Suprapubic skin (tissue), 4 donors: Measurements from ENCODE around the gene LGALS14. TPM values are rescaled to one million over a fixed set of nuclear protein-coding genes. Genes with fewer than 3 reads are reported as not detected.
"Not testable (repeated sequence)": the region's sequence is repeated elsewhere in the genome, so short reads cannot be mapped to it uniquely, and the experiment has no call there.

ENCODE experiments used
- DNase-seq, 2 donors: peaks; one replicate each; pipeline ENCODE4 v3.0.0-alpha.2; 2019; ENCODE audit warnings: low spot score in 2 of 2
- H3K27ac ChIP-seq: fragments of 200-600 bp; sonication (generic); one replicate; pipeline ENCODE4 v1.5.1; 2019
- H3K27me3 ChIP-seq: fragments of 200-600 bp; sonication (generic); one replicate; pipeline ENCODE4 v1.5.1; 2019
- H3K36me3 ChIP-seq: fragments of 200-600 bp; sonication (generic); one replicate; pipeline ENCODE4 v1.5.1; 2019
- H3K4me1 ChIP-seq: fragments of 200-600 bp; sonication (generic); one replicate; pipeline ENCODE4 v1.5.1; 2019
- H3K4me3 ChIP-seq: fragments of 200-600 bp; sonication (generic); one replicate; pipeline ENCODE4 v1.5.1; 2019; ENCODE audit warnings: mild to moderate bottlenecking
- H3K9me3 ChIP-seq: fragments of 200-600 bp; sonication (generic); one replicate; pipeline ENCODE4 v1.5.1; 2019
- EP300 ChIP-seq: sonication (generic); formaldehyde crosslinking; IDR thresholded peaks from one replicate; pipeline ENCODE4 v1.6.1; 2017; ENCODE audit warnings: antibody characterized with exemption
- POLR2A ChIP-seq, 2 donors: fragments of 450-650 bp; IDR thresholded peaks; one replicate each; pipeline ENCODE4 v1.6.1; 2017; ENCODE audit warnings: antibody characterized with exemption in 2 of 2, mild to moderate bottlenecking in 2 of 2, moderate library complexity in 2 of 2
- POLR2AphosphoS5 ChIP-seq, 3 donors: sonication (generic); formaldehyde crosslinking; IDR thresholded peaks; one replicate each; pipeline ENCODE4 v1.6.1; 2017; ENCODE audit warnings: antibody characterized with exemption in 3 of 3
- WGBS: methylation state at CpG from one replicate; pipeline ENCODE4 v1.1.5; 2018; 5-methylcytosine and 5-hydroxymethylcytosine counted together
- total RNA-seq, 4 donors: library from RNA; depleted of rRNA; stranded (reverse); fragments of >200 nt; gene quantifications; one replicate each; pipeline ENCODE4 v1.1.0, GENCODE V29; 2016
- TF ChIP-seq, protein P1 (sequence below), 2 donors: fragments of 200-600 bp in 1 of 2; fragments of 450-650 bp in 1 of 2; sonication (generic) in 1 of 2; IDR thresholded peaks; one replicate each; pipeline ENCODE4 v1.5.1; 2016 to 2019; ENCODE audit warnings: antibody characterized with exemption in 2 of 2, mild to moderate bottlenecking in 1 of 2, moderate library complexity in 1 of 2

Gene LGALS14, protein sequence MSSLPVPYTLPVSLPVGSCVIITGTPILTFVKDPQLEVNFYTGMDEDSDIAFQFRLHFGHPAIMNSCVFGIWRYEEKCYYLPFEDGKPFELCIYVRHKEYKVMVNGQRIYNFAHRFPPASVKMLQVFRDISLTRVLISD
- total RNA-seq, result not detected

DNA sequence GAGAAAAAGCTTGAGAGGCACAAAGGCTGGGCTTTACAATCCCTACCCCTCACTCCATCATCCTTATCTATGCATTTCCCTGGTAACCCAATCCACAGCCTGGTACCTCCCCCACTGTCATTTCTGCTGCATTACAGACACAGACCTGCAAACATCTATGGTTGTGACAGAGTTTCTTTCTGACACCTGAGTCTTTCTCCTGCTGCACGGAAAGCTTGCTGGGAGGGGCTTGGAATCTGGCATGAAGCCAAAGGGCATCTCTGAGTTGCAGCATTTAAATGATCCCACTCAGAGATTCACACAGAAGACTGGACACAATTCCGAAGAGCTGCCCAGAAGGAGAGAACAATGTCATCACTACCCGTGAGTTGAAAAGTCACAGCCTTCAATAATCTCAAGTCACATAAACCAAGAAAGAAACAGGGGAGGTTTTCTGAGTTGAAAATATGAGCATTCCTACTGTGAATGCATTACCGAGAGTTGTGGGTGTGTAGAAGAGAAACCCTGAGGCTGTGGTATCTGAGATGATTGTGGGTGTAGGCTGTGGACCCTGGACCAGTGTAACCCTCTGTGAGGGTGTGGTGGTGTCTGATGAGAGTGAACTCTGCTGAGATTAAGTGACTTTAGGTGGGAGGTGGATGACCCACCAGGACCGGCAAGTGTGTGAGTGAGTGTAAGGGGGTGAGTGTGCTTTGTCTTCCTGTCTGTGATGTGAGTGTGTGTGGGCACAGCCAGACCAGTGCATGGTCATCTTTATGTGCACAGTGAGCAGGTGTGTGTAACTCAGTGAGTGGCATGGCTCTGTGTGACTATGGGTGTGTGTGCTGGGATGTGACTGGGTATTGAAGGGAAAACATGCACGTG, at the start of gene LGALS14:
Gene LGALS14, plus strand, starts transcription at position 301 of the 864 bp plus-strand sequence. Its CDS starts 48 bp downstream, at position 349.
- Histone ChIP-seq H3K9me3 (no peaks in the 10 kb centered on the region), H3K4me1 (no peaks in the 10 kb centered on the region), H3K27ac (no peak within 1 kb of the TSS), H3K27me3 (peaks cover 9% of the 10 kb centered on the region), H3K4me3 (no peak within 1 kb of the TSS), H3K36me3 (no peaks in the 10 kb centered on the region)
- TF ChIP-seq POLR2A (IDR thresholded peaks at IDR 0.05), result no peak
- no peak for TF ChIP-seq EP300
- TF ChIP-seq POLR2AphosphoS5 (IDR thresholded peaks at IDR 0.05), result no peak
- TF ChIP-seq, protein P1, sequence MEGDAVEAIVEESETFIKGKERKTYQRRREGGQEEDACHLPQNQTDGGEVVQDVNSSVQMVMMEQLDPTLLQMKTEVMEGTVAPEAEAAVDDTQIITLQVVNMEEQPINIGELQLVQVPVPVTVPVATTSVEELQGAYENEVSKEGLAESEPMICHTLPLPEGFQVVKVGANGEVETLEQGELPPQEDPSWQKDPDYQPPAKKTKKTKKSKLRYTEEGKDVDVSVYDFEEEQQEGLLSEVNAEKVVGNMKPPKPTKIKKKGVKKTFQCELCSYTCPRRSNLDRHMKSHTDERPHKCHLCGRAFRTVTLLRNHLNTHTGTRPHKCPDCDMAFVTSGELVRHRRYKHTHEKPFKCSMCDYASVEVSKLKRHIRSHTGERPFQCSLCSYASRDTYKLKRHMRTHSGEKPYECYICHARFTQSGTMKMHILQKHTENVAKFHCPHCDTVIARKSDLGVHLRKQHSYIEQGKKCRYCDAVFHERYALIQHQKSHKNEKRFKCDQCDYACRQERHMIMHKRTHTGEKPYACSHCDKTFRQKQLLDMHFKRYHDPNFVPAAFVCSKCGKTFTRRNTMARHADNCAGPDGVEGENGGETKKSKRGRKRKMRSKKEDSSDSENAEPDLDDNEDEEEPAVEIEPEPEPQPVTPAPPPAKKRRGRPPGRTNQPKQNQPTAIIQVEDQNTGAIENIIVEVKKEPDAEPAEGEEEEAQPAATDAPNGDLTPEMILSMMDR (IDR thresholded peaks at IDR 0.05), result no peak
- no peak for DNase-seq
- WGBS, result 55% methylated on average over 6 of the region's 6 CpGs

DNA sequence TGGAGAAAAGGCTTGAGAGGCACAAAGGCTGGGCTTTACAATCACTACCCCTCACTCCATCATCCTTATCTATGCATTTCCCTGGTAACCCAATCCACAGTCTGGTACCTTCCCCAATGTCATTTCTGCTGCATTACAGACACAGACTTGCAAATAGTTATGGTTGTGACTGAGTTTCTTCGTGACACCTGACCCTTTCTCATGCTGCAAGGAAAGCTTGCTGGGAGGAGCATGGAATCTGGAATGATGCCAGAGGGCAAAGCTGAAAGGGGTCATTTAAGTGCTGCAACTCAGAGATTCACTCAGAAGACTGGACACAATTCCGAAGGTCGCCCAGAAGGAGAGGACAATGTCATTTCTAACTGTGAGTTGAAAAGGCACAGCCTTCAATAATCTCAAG, 48.7 kb upstream of the LGALS14 start, which contains the start of gene LGALS16:
Gene LGALS16, plus strand, starts transcription at position 301 of the 400 bp plus-strand sequence. Its CDS starts 49 bp downstream, at position 350.
- no peak for TF ChIP-seq POLR2A (IDR thresholded peaks at IDR 0.05)
- no peak for TF ChIP-seq POLR2AphosphoS5 (IDR thresholded peaks at IDR 0.05)
- TF ChIP-seq, protein P1 (IDR thresholded peaks at IDR 0.05), result no peak
- no peak for TF ChIP-seq EP300
- DNase-seq, result no peak
- Histone ChIP-seq H3K9me3 (no peaks in the 10 kb centered on the region), H3K36me3 (no peaks in the 10 kb centered on the region), H3K4me1 (no peaks in the 10 kb centered on the region), H3K27me3 (peaks cover 8% of the 10 kb centered on the region), H3K4me3 (no peak within 1 kb of the TSS), H3K27ac (no peak within 1 kb of the TSS)
- 61% methylated on average over 3 of the region's 3 CpGs for WGBS

DNA sequence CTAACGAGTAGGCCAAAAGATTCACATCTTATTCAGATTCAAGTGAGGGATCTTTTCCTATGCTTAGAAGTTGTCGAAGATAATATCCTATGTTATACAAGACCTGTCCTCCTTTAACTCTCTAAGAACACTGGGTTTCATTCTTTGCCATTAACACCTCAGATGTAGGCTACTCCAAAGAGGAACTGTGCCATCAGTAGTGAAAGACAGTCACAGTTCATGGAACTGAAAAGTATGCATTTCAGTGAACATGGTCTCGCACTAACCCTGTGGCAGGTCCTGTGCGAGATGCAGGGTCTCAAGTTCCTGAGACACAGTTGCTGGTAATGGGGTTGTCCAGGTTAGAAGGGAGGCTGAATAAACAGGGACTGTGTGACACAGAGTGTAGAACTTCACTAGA, 44.5 kb upstream of the LGALS14 start:
- no peak for DNase-seq
- Histone ChIP-seq H3K27ac (no peak overlapping the region), H3K9me3 (no peaks in the 10 kb centered on the region), H3K36me3 (no peaks in the 10 kb centered on the region), H3K27me3 (peaks cover 18% of the 10 kb centered on the region), H3K4me3 (no peak overlapping the region), H3K4me1 (no peaks in the 10 kb centered on the region)
- TF ChIP-seq POLR2AphosphoS5 (IDR thresholded peaks at IDR 0.05) (no peak), EP300 (no peak), POLR2A (IDR thresholded peaks at IDR 0.05) (no peak)
- TF ChIP-seq, protein P1 (IDR thresholded peaks at IDR 0.05), result no peak
- WGBS, result 79% methylated on average over 4 of the region's 4 CpGs

DNA sequence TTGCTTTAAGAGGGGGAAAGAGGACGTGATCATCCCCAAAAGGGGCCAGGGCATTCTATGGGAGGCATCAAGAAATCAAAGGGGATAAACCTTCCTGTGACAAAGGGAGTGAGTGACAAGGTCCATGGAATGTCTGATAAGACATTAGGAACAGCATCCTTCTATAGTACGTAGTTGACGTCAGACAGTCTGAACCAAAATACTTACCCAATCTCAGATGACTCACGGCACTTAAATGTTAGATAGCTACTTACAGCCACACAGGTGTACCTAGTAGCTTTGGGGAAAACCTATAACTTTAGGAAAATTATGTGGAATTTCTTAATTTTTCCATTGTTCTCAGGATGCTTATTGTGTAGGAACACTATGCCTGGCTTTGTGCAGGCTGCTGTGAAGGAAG, 43.6 kb upstream of the LGALS14 start:
- Histone ChIP-seq H3K27ac (no peak overlapping the region), H3K36me3 (no peaks in the 10 kb centered on the region), H3K4me1 (no peaks in the 10 kb centered on the region), H3K9me3 (no peaks in the 10 kb centered on the region), H3K4me3 (no peak overlapping the region), H3K27me3 (peaks cover 18% of the 10 kb centered on the region)
- TF ChIP-seq EP300 (no peak), POLR2A (IDR thresholded peaks at IDR 0.05) (no peak), POLR2AphosphoS5 (IDR thresholded peaks at IDR 0.05) (no peak)
- TF ChIP-seq, protein P1 (IDR thresholded peaks at IDR 0.05), result no peak
- 78% methylated on average over 4 of the region's 4 CpGs for WGBS
- no peak for DNase-seq

DNA sequence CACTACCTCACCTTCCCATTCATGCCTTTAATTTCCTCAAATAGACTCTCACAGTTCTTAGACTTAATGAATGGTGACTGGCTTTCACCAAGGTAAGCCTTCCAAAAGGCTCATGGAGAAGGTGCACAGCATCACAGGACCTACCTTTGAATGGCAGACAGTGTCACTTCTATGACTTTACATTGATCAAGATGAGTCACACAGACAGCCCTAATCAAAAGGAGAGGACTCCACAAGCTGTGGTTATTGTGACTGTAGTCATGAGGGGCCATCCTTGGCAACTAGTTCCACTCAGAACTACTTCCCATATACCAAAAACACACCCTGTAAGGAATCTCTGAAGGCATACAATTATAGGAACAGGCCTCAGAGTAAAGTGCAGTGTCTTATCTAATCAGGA, 42.7 kb upstream of the LGALS14 start:
- Histone ChIP-seq H3K4me1 (no peaks in the 10 kb centered on the region), H3K9me3 (no peaks in the 10 kb centered on the region), H3K4me3 (no peak overlapping the region), H3K27ac (no peak overlapping the region), H3K36me3 (no peaks in the 10 kb centered on the region), H3K27me3 (peaks cover 18% of the 10 kb centered on the region)
- no peak for DNase-seq
- TF ChIP-seq EP300 (no peak), POLR2A (IDR thresholded peaks at IDR 0.05) (no peak), POLR2AphosphoS5 (IDR thresholded peaks at IDR 0.05) (no peak)
- TF ChIP-seq, protein P1 (IDR thresholded peaks at IDR 0.05), result no peak

- not testable (repeated sequence) for H3K27me3 ChIP-seq, H3K27ac ChIP-seq, H3K4me1 ChIP-seq, H3K4me3 ChIP-seq, DNase-seq, H3K9me3 ChIP-seq, H3K36me3 ChIP-seq
- WGBS, result 63% methylated on average over 2 of the region's 3 CpGs
Measured at GRCh38 chr19:39669860-39670259, 34.4 kb upstream of the LGALS14 start.
